Measurements from ENCODE around the gene CD3G. TPM values are rescaled to one million over a fixed set of nuclear protein-coding genes. Genes with fewer than 3 reads are reported as not detected.

Gene CD3G
- total RNA-seq, 1 donor from 2014 or later = 134 TPM

- Mint-ChIP-seq H3K9me3 (no peaks in the 10 kb centered on the region), H3K36me3 (ENCODE audit: low read depth) (peaks cover 51% of the 10 kb centered on the region), H3K27ac (peak overlapping the region; percentile 100), H3K4me3 (ENCODE audit: low read depth) (peak overlapping the region; percentile 86), H3K27me3 (ENCODE audit: low read depth) (no peaks in the 10 kb centered on the region), H3K4me1 (ENCODE audit: low read depth) (peaks cover 56% of the 10 kb centered on the region)
- peak; percentile 88 for DNase-seq (ENCODE audit: low spot score)
- intact Hi-C loops (cut with micrococcal nuclease) = loop anchor here (1.0 to 2.0 kb wide), 2 partner anchors 34 to 138 kb away; partner anchors contain the start of gene CD3E
Measured at GRCh38 chr11:118338637-118339061, 5.5 kb upstream of the CD3G start.

GRCh38 chr11:118339281-118339961, 4.7 kb upstream of the CD3G start:
- intact Hi-C loops (cut with micrococcal nuclease) = loop anchor here (2.0 kb wide), 1 partner anchor 139 kb away; no protein-coding TSS in a partner anchor
- no peaks in the 10 kb centered on the region for H3K9me3 Mint-ChIP-seq
- peaks cover 51% of the 10 kb centered on the region for H3K36me3 Mint-ChIP-seq (ENCODE audit: low read depth)
- H3K27me3 Mint-ChIP-seq (ENCODE audit: low read depth) = no peaks in the 10 kb centered on the region
- peaks cover 60% of the 10 kb centered on the region for H3K4me1 Mint-ChIP-seq (ENCODE audit: low read depth)
- peak overlapping the region; percentile 86 for H3K4me3 Mint-ChIP-seq (ENCODE audit: low read depth)
- peak overlapping the region; percentile 100 for H3K27ac Mint-ChIP-seq
- no peak for DNase-seq (ENCODE audit: low spot score)

GRCh38 chr11:118340449-118340848, 3.7 kb upstream of the CD3G start:
- peaks cover 57% of the 10 kb centered on the region for H3K36me3 Mint-ChIP-seq (ENCODE audit: low read depth)
- peaks cover 59% of the 10 kb centered on the region for H3K4me1 Mint-ChIP-seq (ENCODE audit: low read depth)
- no peak for DNase-seq (ENCODE audit: low spot score)
- H3K27ac Mint-ChIP-seq = peak overlapping the region; percentile 100
- intact Hi-C loops (cut with micrococcal nuclease) = loop anchor here (5.0 kb wide), 2 partner anchors 88 to 97 kb away; partner anchors contain the start of genes KMT2A and MPZL3
- H3K27me3 Mint-ChIP-seq (ENCODE audit: low read depth) = no peaks in the 10 kb centered on the region
- peak overlapping the region; percentile 86 for H3K4me3 Mint-ChIP-seq (ENCODE audit: low read depth)
- no peaks in the 10 kb centered on the region for H3K9me3 Mint-ChIP-seq

GRCh38 chr11:118341261-118341660, 2.9 kb upstream of the CD3G start:
- Mint-ChIP-seq H3K4me1 (ENCODE audit: low read depth) (peaks cover 63% of the 10 kb centered on the region), H3K4me3 (ENCODE audit: low read depth) (peak overlapping the region; percentile 86), H3K9me3 (no peaks in the 10 kb centered on the region), H3K27ac (peak overlapping the region; percentile 85), H3K27me3 (ENCODE audit: low read depth) (no peaks in the 10 kb centered on the region), H3K36me3 (ENCODE audit: low read depth) (peaks cover 59% of the 10 kb centered on the region)
- intact Hi-C loops (cut with micrococcal nuclease) = loop anchor here (5.0 kb wide), 2 partner anchors 89 to 96 kb away; partner anchors contain the start of genes KMT2A and MPZL3
- no peak for DNase-seq (ENCODE audit: low spot score)

- no peaks in the 10 kb centered on the region for H3K9me3 Mint-ChIP-seq
- intact Hi-C loops (cut with micrococcal nuclease) = loop anchor here (1.0 to 5.0 kb wide), 4 partner anchors 17 to 95 kb away; partner anchors contain the start of genes KMT2A, MPZL3 and UBE4A
- peaks cover 59% of the 10 kb centered on the region for H3K36me3 Mint-ChIP-seq (ENCODE audit: low read depth)
- peak; percentile 22 for DNase-seq (ENCODE audit: low spot score)
- H3K4me1 Mint-ChIP-seq (ENCODE audit: low read depth) = peaks cover 62% of the 10 kb centered on the region
- peak overlapping the region; percentile 85 for H3K27ac Mint-ChIP-seq
- no peaks in the 10 kb centered on the region for H3K27me3 Mint-ChIP-seq (ENCODE audit: low read depth)
- H3K4me3 Mint-ChIP-seq (ENCODE audit: low read depth) = peak overlapping the region; percentile 86
Measured at GRCh38 chr11:118341815-118342489, 2.2 kb upstream of the CD3G start.

- peak; percentile 63 for DNase-seq (ENCODE audit: low spot score)
- peaks cover 62% of the 10 kb centered on the region for H3K36me3 Mint-ChIP-seq (ENCODE audit: low read depth)
- peaks cover 68% of the 10 kb centered on the region for H3K4me1 Mint-ChIP-seq (ENCODE audit: low read depth)
- intact Hi-C loops (cut with micrococcal nuclease) = loop anchor here (1.0 to 5.0 kb wide), 4 partner anchors 17 to 95 kb away; partner anchors contain the start of genes KMT2A, MPZL3 and UBE4A
- no peaks in the 10 kb centered on the region for H3K27me3 Mint-ChIP-seq (ENCODE audit: low read depth)
- peak within 1 kb of the TSS; percentile 85 for H3K27ac Mint-ChIP-seq
- no peaks in the 10 kb centered on the region for H3K9me3 Mint-ChIP-seq
- H3K4me3 Mint-ChIP-seq (ENCODE audit: low read depth) = peak within 1 kb of the TSS; percentile 86
Measured at GRCh38 chr11:118342503-118343161, 1.5 kb upstream of the CD3G start, which contains the start of gene CD3D. TSS of gene CD3D (minus strand) at chr11:118342705. CDS start at chr11:118342607, 98 bp downstream.

GRCh38 chr11:118343248-118343647, 896 bp upstream of the CD3G start:
- H3K9me3 Mint-ChIP-seq = no peaks in the 10 kb centered on the region
- H3K27ac Mint-ChIP-seq = peak overlapping the region; percentile 85
- H3K36me3 Mint-ChIP-seq (ENCODE audit: low read depth) = peaks cover 63% of the 10 kb centered on the region
- DNase-seq (ENCODE audit: low spot score) = no peak
- H3K27me3 Mint-ChIP-seq (ENCODE audit: low read depth) = no peaks in the 10 kb centered on the region
- H3K4me1 Mint-ChIP-seq (ENCODE audit: low read depth) = peaks cover 70% of the 10 kb centered on the region
- H3K4me3 Mint-ChIP-seq (ENCODE audit: low read depth) = peak overlapping the region; percentile 86
- intact Hi-C loops (cut with micrococcal nuclease) = loop anchor here (5.0 kb wide), 2 partner anchors 91 to 94 kb away; partner anchors contain the start of genes KMT2A and MPZL3

- peak overlapping the region; percentile 35 for H3K27ac Mint-ChIP-seq
- no peak overlapping the region for H3K4me3 Mint-ChIP-seq (ENCODE audit: low read depth)
- no peaks in the 10 kb centered on the region for H3K27me3 Mint-ChIP-seq (ENCODE audit: low read depth)
- peaks cover 36% of the 10 kb centered on the region for H3K4me1 Mint-ChIP-seq (ENCODE audit: low read depth)
- intact Hi-C loops (cut with micrococcal nuclease) = no loop called here
- H3K9me3 Mint-ChIP-seq = no peaks in the 10 kb centered on the region
- no peak for DNase-seq (ENCODE audit: low spot score)
- H3K36me3 Mint-ChIP-seq (ENCODE audit: low read depth) = peaks cover 75% of the 10 kb centered on the region
Measured at GRCh38 chr11:118349475-118349874, 5.3 kb downstream of the CD3G start.

GRCh38 chr11:118353084-118353710, 9.1 kb downstream of the CD3G start:
- H3K27ac Mint-ChIP-seq = peak overlapping the region; percentile 68
- H3K4me1 Mint-ChIP-seq (ENCODE audit: low read depth) = peaks cover 13% of the 10 kb centered on the region
- H3K36me3 Mint-ChIP-seq (ENCODE audit: low read depth) = peaks cover 50% of the 10 kb centered on the region
- H3K27me3 Mint-ChIP-seq (ENCODE audit: low read depth) = no peaks in the 10 kb centered on the region
- intact Hi-C loops (cut with micrococcal nuclease) = loop anchor here (2.0 to 5.0 kb wide), 2 partner anchors 58 to 206 kb away; no protein-coding TSS in a partner anchor
- DNase-seq (ENCODE audit: low spot score) = no peak
- no peak overlapping the region for H3K4me3 Mint-ChIP-seq (ENCODE audit: low read depth)
- no peaks in the 10 kb centered on the region for H3K9me3 Mint-ChIP-seq

GRCh38 chr11:118358071-118358470, 13.9 kb downstream of the CD3G start:
- Mint-ChIP-seq H3K4me1 (ENCODE audit: low read depth) (peaks cover 31% of the 10 kb centered on the region), H3K9me3 (no peaks in the 10 kb centered on the region), H3K27me3 (ENCODE audit: low read depth) (no peaks in the 10 kb centered on the region), H3K4me3 (ENCODE audit: low read depth) (no peak overlapping the region), H3K27ac (no peak overlapping the region), H3K36me3 (ENCODE audit: low read depth) (peaks cover 16% of the 10 kb centered on the region)
- intact Hi-C loops (cut with micrococcal nuclease) = loop anchor here (5.0 kb wide), 1 partner anchor 156 kb away; no protein-coding TSS in a partner anchor
- no peak for DNase-seq (ENCODE audit: low spot score)

GRCh38 chr11:118359295-118359958, 15.3 kb downstream of the CD3G start, which contains the start of gene UBE4A:
TSS of gene UBE4A (plus strand) at chr11:118359600. CDS start at chr11:118365081, 5,481 bp downstream.
- Mint-ChIP-seq H3K9me3 (no peaks in the 10 kb centered on the region), H3K36me3 (ENCODE audit: low read depth) (peaks cover 17% of the 10 kb centered on the region), H3K27me3 (ENCODE audit: low read depth) (no peaks in the 10 kb centered on the region), H3K4me1 (ENCODE audit: low read depth) (peaks cover 33% of the 10 kb centered on the region), H3K27ac (peak within 1 kb of the TSS; percentile 84), H3K4me3 (ENCODE audit: low read depth) (peak within 1 kb of the TSS; percentile 92)
- intact Hi-C loops (cut with micrococcal nuclease) = loop anchor here (1.0 to 5.0 kb wide), 3 partner anchors 17 to 157 kb away; partner anchors contain the start of genes ATP5MG and CD3D
- DNase-seq (ENCODE audit: low spot score) = peak; percentile 96

Data from activated T-helper 2 cell treated with anti-CD3 and anti-CD28 coated beads, Interferon-gamma antibody, Interleukin-2, Interleukin-4, amounts not matched to agents 10 μg/mL and 5 μg/mL and 100 μg/mL, durations not matched to agents 14 hours and 24 hours and 36 hours (primary cell).